COLO829 (cell line): ENCODE measurements around the gene CHORDC1.
"Not testable (repeated sequence)": the region's sequence is repeated elsewhere in the genome, so short reads cannot be mapped to it uniquely, and the experiment has no call there.

Experiments
- DNase-seq: peaks from one replicate; pipeline ENCODE4 v3.0.0; 2012; ENCODE audit warnings: low spot score

The CHORDC1 gene

DNA sequence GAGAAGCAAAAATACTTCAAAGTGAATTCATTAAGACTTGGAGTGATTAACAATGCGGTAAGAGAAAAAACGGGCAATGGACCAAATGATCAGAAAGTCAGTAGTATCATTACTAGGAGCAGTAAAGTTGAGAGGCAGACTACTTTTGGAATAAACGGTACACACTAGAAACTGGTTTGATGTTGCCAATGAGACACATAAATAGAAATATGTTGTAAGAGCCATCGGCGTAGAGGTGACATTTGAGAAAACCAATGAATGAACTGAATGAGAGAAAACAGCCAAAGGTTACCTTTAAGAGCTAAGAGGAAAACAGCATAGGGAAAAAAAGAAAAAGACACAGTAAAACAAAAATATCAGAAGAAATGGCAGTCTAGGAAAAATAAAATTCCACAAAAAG is 6.2 kb downstream of the CHORDC1 start:
- no peak for DNase-seq

DNA sequence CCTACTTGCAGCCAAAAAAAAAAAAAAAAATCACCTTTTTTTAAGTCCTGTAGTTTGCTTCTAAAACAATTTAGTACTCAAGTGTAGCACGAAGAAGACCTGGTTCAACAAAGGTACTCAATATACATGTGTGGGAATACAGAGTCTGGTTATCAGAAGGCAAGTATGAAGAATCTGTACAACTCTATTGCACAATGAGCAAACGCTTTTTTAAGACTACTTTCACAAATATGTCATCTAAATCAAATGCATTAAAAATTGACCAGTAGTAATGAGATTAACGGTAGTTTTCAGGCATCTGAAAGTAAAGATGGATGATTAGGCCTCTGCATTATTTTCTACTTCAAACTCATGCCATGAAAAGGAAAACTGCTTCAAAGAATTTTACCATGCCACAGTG is 9.5 kb downstream of the CHORDC1 start:
- DNase-seq = no peak

DNA sequence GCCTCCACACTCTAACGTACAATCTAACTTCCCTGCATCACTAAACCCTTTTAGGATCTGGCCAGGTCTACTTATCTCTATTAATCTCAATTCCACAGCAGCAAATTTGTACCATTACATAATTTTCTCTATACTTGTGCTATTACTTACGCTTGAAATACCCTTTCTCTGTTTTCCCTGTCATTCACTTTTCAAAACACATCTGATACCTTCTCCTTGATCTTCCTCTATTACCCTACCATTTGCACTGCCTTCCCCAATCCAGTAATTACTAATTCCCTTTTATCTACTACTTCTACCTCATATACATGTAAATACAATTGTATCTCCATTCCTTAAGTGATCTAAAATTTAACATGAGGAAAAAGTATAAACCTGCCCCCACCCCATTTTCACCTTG is 14.0 kb downstream of the CHORDC1 start:
- DNase-seq = no peak

- DNase-seq = not testable (repeated sequence)
Observed at GRCh38 chr11:90207992-90208391, 14.9 kb downstream of the CHORDC1 start.

DNA sequence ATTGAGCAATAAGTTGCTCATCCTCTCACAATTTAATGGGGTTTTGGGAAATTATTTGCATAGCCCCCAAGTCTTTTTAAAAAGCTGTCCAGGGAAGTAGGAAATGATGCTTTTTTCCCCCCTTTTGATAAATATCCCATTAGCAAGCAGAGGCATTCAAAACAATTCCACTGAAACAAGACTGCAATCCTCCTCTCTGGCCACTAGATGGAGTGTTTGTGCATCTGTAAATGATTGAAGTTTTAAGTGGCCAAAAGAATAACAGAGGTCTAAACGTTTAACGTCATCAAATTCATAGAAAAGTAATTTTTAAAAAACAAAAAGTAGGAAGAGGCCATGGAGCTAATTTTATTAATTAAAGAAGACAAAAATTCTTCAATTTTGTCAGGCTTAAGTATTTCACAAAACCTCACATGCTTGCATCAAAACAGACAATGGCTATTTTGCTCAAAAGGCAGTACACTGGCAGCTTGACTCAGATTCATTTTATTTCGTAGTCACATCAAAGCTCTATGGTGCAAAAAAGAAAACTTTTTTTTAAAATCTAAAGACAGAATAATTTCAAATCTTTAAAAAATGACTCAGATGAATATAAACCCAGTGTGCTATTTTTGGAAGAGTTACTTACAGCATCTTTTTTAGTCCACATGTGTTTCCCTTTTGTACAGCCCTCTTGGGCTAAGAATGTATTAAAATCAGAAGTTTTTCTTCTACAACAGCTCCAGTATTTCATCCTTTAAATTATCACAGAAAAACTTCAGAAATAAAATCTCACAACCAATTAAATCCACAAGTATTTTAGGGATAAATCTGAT is 17.8 kb downstream of the CHORDC1 start:
- peak; percentile 56 for DNase-seq

DNA sequence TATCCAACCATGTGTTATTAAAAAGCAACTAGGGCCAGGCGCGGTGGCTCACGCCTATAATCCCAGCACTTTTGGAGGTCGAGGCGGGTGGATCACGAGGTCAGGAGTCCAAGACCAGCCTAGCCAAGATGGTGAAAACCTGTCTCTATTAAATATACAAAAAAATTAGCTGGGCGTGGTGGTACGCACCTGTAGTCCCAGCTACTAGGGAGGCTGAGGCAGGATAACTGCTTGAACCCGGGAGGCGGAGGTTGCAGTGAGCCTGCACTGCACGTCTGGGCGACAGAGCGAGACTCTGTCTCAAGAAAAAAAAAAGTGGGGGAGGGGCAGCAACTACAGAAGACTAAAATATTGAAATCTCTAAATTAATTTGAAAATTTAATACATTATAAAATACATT is 18.4 kb downstream of the CHORDC1 start:
- DNase-seq = no peak

- no peak for DNase-seq
Observed at GRCh38 chr11:90202342-90202741, 20.5 kb downstream of the CHORDC1 start.

DNA sequence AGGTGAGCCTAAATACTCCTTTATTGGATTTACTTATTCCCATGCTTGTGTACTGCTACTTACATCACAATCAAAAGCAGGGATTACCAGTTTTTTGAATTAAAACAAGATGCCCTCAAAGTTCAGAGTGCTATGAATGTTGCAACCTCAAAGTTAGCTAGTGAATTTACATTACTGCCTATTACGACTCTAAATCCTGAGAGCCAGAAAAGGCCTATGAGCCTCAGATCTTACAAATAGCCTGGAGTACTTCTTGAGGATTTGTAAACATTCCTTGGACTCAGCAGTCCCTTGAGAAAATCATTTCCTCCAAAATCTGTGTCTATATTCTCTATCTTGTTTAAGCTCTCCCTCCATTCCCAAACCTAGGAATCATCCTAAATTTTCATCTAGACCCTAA is 25.5 kb downstream of the CHORDC1 start:
- DNase-seq = no peak

GRCh38 chr11:90192869-90193582 is 29.8 kb downstream of the CHORDC1 start:
- DNase-seq = no peak

DNA sequence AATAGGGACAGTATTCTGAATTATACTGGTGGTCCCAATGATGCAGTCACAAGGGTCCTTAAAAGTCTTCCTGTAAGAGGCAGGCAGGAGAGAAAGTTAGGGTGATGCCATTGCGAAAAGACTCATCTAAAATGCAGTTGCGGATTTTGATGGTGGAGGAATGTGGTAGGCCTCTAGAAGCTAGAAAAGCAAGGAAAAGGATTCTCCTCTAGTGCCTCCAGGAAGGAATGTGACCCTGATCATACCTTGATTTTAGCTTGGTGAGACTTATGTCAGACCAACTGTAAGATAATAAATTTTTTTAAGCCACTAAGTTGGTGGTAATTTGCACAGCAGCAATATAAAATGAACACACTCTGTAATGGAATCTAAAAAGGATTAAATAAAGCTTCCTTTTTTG is 33.8 kb downstream of the CHORDC1 start:
- DNase-seq = no peak

DNA sequence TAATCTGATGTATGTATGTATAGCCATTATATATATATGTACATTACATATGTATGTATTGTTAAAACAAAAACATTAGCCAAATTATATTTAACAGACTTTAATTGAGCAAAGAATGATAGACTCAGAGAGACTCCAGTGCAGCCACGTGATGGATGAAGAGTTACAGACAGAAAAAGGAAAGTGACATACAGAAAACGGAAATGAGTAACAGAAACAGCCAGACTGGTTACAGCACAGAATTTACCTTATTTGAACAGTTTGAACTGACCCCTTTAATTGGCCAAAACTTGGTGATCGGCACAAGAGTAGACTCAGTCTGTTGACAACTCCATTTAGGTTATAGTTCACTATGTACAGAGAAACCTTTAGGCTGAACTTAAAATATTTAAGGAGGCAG is 35.0 kb downstream of the CHORDC1 start:
- no peak for DNase-seq

GRCh38 chr11:90179923-90180322 is 42.9 kb downstream of the CHORDC1 start:
- no peak for DNase-seq

DNA sequence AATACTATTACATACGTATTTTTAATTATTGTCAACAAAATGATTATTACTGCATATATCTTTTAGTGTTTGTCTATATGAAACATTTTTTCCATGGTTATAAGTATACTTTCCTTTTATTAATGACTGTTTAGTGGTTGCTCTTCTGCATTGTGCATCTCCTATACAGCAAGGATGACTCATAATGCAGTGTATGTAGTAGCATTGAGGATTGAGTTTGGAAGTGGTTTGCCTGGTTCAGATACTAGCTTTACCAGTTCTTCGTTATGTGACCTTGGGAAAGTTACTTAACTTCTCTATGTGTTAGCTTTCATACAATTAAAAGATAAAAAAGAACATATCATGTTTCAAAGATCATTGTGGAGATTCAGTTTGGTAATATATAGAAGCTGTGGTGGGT is 44.1 kb downstream of the CHORDC1 start:
- DNase-seq = no peak

DNA sequence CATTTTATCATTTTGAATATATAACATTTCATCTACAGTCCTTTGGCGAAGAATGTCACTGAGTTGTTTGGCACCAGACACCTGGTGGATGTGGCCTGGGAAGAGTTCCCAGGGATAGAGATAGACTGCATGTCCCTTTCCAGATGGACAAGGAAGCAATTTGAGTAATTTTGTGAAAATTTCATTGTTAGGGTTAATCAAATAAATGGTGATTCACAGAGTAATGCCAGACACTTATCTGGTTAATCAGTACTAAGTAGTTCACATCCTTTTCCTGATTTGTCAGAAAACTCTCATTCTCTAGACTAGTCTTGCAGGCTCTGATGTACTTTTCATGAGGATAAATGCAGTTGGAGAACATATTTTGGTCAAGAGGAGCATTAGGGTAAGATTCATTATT is 46.8 kb downstream of the CHORDC1 start:
- no peak for DNase-seq

- DNase-seq = peak; percentile 11
Observed at GRCh38 chr11:90171359-90171758, 51.5 kb downstream of the CHORDC1 start.

DNA sequence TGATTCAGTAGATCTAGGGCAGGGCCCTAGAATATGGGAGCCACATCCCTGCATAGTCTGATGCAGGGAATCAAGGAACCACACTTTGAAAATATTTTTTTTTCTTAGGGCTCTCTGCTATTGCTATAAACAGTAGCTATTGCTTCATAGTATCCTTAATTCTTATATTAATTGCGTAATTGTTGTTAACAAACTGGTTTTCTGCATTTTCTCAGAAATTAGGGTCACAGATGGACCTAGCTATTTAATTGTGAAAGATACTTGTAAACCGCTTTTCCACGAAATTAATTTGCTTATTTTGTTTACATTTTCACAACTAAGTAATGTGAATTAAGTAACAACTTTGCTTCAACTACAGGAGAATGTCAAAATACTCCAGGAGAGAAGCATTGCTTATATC is 54.3 kb downstream of the CHORDC1 start:
- DNase-seq = no peak

DNA sequence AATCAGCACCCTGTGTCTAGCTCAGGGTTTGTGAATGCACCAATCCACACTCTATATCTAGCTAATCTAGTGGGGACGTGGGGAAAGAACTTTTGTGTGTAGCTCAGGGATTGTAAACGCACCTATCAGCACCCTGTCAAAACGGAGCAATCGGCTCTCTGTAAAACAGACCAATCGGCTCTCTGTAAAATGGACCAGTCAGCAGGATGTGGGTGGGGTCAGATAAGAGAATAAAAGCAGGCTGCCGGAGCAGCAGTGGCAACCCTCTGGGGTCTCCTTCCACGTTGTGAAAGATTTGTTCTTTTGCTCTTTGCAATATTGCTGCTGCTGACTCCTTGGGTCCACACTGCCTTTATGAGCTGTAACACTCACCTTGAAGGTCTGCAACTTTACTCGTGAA is 55.1 kb downstream of the CHORDC1 start:
- DNase-seq = not testable (repeated sequence)

DNA sequence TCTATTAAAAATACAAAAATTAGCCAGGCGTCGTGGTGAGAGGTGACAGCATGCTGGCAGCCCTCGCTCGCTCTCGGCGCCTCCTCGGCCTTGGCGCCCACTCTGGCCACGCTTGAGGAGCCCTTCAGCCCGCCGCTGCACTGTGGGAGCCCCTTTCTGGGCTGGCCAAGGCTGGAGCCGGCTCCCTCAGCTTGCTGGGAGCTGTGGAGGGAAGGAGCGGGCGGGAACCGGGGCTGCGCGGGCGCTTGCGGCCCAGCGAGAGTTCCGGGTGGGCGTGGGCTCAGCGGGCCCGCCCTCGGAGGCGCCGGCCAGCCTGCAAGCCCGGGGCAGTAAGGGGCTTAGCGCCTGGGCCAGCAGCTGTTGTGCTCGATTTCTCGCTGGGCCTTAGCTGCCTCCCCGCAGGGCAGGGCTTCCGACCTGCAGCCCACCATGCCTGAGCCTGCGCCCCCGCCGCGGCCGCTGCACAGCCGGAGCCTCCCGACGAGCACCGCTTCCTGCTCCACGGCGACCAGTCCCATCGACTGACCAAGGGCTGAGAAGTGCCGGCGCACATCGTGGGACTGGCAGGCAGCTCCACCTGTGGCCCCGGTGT is 55.8 kb downstream of the CHORDC1 start:
- not testable (repeated sequence) for DNase-seq
